ENCODE measurements around the gene PRELP. TPM values are rescaled to one million over a fixed set of nuclear protein-coding genes. Genes with fewer than 3 reads are reported as not detected.

Gene PRELP
- total RNA-seq, 1 experiment from 2014 or later = not detected

GRCh38 chr1:203455706-203456105, 19.9 kb upstream of the PRELP start:
- intact Hi-C loops (cut with micrococcal nuclease; ENCODE audit: unreplicated experiment) = no loop called here
- H3K36me3 ChIP-seq (ENCODE audit: control insufficient read depth, insufficient read depth, low read length) = no peaks in the 10 kb centered on the region
- no peak for DNase-seq (ENCODE audit: low read depth, low spot score)
- no peaks in the 10 kb centered on the region for H3K4me1 ChIP-seq (ENCODE audit: control insufficient read depth, insufficient read depth, low read length)
- in situ Hi-C loops (cut with HindIII; ENCODE audit: low pct_unique_long_range_greater_than_20kb, low sequenced_read_pairs) = no loop called here
- no peaks in the 10 kb centered on the region for H3K9me3 ChIP-seq (ENCODE audit: control insufficient read depth, insufficient read depth, low read depth, low read length)
- CTCF ChIA-PET = no interaction called here
- TF ChIP-seq REST (IDR thresholded peaks at IDR 0.05; ENCODE audit: insufficient read depth in 1 of 2, low read depth in 2 of 2, low read length in 1 of 2) (no peak), TCF7L2 (IDR thresholded peaks at IDR 0.05; ENCODE audit: low read depth, low read length) (no peak), CTCF (IDR thresholded peaks at IDR 0.05) (no peak), SIN3A (IDR thresholded peaks at IDR 0.05; ENCODE audit: borderline replicate concordance, insufficient read depth, low read depth, low read length) (no peak), POLR2AphosphoS5 (IDR thresholded peaks at IDR 0.05; ENCODE audit: low read depth, low read length) (no peak)
- no peak for ATAC-seq
- H3K27me3 ChIP-seq (ENCODE audit: control insufficient read depth, insufficient read depth, low read length) = peaks cover 20% of the 10 kb centered on the region
- POLR2A ChIA-PET = no interaction called here
- no peak overlapping the region for H3K4me3 ChIP-seq (ENCODE audit: low read depth in 2 of 2, low read length in 2 of 2)
- no TSS peak for BruUV-seq (replicated peaks)
- no peak overlapping the region for H3K27ac ChIP-seq (ENCODE audit: low read length)

- POLR2A ChIA-PET = no interaction called here
- intact Hi-C loops (cut with micrococcal nuclease; ENCODE audit: unreplicated experiment) = no loop called here
- no TSS peak for BruUV-seq (replicated peaks)
- Histone ChIP-seq H3K36me3 (ENCODE audit: control insufficient read depth, insufficient read depth, low read length) (no peaks in the 10 kb centered on the region), H3K9me3 (ENCODE audit: control insufficient read depth, insufficient read depth, low read depth, low read length) (no peaks in the 10 kb centered on the region), H3K27me3 (ENCODE audit: control insufficient read depth, insufficient read depth, low read length) (peaks cover 18% of the 10 kb centered on the region), H3K4me3 (ENCODE audit: low read depth in 2 of 2, low read length in 2 of 2) (no peak overlapping the region), H3K4me1 (ENCODE audit: control insufficient read depth, insufficient read depth, low read length) (no peaks in the 10 kb centered on the region), H3K27ac (ENCODE audit: low read length) (no peak overlapping the region)
- in situ Hi-C loops (cut with HindIII; ENCODE audit: low pct_unique_long_range_greater_than_20kb, low sequenced_read_pairs) = no loop called here
- TF ChIP-seq CTCF (IDR thresholded peaks at IDR 0.05) (no peak), SIN3A (IDR thresholded peaks at IDR 0.05; ENCODE audit: borderline replicate concordance, insufficient read depth, low read depth, low read length) (no peak), REST (IDR thresholded peaks at IDR 0.05; ENCODE audit: insufficient read depth in 1 of 2, low read depth in 2 of 2, low read length in 1 of 2) (no peak), TCF7L2 (IDR thresholded peaks at IDR 0.05; ENCODE audit: low read depth, low read length) (no peak), POLR2AphosphoS5 (IDR thresholded peaks at IDR 0.05; ENCODE audit: low read depth, low read length) (no peak)
- CTCF ChIA-PET = no interaction called here
- ATAC-seq (no peak), DNase-seq (ENCODE audit: low read depth, low spot score) (no peak)
Observed at GRCh38 chr1:203456577-203456976, 19.0 kb upstream of the PRELP start.
